NCI-H2029 (cell line): ENCODE results near the gene PALLD.

Source experiments
- DNase-seq: peaks from one replicate; lab custom pipeline; 2025; lab: John Stamatoyannopoulos, UW

The PALLD gene

DNA sequence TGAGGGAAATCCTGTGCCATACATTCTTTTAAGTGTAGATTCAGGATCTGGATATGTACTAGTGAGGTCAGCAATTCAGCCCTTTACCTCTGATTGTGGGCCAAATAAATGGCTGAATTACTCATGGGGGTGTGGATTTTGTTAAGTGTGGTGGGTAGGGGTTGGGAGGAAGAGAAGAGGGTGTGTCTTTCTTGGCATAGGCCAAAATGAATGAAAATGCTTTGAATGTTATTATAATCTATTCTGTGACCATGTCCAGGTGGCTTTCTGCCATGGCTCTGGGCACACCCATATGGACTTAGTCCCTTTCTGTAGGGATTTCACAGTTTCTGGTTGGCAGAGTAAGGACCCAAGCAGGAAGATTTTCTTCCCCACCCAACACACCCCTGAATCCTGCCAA, 268.9 kb downstream of the PALLD start:
- no peak for DNase-seq

DNA sequence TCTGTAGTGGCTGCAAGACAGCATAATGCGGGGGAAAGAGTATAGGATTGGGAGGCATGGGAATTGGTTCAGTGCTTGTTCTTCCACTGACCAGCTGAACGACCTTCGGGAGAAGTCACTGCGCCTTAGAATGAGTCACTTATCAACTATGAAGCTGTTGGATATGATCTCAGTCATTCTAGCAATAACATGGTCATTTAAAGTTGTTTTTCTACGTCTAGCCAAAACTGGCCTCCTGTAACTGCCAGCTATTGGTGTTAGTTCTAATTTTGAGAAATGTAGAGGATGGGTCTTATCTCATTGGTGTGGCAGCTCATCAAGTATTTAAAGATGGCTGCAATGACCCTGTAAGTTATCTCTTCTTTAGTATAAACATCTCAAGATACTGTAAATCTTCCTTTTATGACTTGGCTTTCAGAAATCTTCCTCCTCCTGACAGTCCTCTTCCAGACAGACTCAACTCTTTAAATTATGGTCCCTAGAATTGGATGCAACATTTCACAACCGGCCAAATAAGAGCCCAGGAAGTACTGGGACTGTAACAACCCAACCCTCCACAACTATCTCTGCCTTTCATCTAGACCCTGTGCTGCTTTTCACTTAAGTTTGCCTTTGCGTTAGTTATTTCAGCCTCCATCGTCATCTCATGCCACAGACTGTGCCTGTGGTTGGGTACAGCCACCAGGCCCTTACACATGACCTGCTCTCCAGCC, 269.9 kb downstream of the PALLD start:
- DNase-seq: no peak

DNA sequence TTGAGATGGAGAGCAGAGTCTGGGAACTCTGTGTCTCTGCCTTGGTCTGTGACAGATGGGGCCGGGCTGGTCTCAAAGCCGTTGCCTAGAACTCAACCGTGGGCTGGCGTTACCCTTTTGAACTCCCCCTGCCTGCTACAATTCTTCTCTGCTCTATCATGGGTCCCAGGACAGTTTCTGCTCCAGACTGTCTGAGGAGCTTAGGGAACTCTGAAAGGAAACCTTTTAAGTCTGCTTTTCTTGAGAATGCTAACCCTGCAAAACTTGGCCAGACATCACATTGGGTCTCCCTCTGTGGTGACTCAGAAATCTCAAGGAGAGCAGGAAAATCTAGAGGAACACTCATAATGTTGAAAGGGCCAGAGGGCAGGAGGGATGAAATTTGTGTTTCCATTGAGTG, 272.6 kb downstream of the PALLD start:
- no peak for DNase-seq

DNA sequence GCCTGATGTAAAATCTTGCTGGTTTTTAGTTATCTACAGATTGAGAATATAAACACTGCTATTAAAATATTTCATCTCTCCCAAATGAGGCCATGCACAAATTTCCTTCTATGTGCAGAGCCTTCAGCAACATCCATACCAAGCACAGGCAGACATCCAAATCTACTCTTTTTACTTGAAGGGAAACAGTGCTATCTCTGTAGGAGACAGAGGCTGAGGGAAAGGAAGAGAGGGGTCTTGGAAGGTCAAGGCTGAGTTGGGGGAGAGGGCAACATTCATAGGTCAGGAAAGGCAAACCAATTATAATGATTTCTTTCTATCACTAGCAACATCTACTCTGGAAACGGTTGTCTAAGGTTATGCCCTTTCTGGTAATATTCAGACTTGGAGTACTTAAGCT, 273.0 kb downstream of the PALLD start:
- DNase-seq: no peak

DNA sequence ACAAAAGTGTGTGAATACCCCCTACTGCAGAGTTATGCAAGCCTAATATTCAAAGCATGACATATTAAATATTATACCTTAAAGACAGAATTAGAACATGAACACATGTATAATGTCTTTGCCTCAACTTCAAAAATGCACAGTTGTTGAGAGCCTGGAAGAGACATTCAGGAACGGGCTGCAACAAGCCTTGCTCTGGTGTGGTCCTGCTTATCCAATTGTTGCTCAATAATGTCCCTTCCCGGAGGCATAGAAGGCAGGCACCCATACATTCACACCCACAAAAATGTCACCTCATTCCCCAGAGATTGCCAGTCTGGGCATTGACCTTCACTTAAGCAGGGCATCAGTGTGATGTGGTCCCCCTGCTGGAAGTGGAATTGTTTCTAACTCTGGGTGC, 274.4 kb downstream of the PALLD start:
- no peak for DNase-seq

DNA sequence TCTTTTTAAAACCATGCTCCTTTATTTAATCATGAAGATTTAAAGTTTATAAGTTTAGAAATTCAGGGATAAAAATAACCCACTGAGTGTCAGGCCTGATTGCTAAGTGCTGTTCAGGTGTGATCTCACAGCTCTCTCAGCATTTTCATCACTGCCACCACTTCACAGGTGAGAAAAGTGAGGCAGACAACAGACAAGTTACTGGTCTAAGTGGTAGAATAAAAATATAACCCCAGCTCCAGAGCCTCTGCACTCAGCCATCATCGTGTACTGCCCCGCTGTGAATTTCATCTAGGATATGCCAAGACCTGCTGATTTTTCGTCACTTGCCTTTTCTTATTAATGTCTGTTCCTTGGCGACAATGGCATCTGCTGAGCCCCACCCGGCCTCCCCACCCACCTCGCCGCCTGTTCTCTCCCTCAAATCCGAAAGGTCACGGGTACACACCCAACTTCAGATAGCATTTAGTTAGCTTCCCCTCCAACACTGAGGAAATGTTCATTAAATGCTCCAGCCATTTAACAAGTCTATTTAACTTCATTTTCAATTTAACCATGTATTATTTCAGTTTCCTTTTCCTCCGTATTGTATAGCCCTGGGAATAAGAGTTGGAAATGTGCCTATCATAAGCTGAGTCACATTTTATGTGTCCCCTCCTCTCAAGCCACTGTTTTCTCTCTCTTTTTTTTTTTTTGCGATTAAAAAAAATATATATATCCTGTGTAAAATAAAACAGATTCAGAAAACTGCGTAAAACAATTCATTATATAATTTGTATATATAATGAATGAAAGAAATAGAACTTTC, 276.7 kb downstream of the PALLD start:
- no peak for DNase-seq

DNA sequence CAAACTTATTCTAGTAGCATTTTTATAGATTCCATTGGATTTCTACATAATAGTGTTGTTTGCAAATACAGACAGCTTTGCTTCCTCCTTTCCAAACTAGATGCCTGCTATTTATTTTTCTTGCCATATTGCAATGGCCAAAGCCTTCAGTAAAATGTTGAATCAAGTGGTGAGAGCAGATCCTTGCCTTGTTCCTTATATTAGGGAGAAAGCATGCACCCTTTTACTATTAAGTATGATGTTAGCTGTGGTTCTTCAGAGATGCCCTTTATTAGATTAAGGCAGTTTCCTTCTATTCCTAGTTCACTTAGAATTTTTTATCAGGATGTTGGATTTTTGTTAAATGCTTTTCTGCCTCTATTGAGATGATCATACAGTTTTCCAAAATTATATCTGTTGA, 279.5 kb downstream of the PALLD start:
- DNase-seq: no peak

DNA sequence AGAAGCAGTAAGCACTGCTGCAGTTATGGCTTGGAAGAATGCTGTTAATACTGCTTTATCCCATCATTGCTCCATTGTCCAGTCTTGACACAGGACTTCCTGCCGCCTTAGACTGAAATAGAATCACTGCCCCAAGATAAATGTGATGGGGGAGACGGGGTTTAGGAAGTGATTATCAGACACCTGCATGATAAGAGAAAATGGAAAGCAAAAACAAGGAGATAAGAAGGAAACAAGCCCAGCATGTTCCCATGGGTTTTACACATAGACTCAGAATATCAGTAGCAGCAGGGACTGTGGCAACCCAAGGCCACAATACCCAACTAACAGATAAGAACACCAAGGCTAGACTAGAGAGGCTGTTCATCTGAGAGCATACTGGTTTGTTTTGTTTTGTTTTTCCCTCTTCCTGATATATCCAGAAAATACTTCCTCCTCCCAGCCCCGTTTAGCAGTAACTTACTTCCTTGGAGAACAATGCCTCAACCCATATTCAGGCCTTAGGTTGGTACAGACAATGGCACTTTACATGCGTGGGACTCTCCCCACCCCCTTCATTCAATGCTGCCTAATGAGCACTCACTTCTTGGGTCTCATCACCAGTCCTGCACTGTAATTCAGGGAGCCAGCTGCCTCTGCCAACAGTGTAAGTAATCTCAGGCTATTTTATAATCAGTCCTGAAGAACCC, 280.6 kb downstream of the PALLD start:
- no peak for DNase-seq

DNA sequence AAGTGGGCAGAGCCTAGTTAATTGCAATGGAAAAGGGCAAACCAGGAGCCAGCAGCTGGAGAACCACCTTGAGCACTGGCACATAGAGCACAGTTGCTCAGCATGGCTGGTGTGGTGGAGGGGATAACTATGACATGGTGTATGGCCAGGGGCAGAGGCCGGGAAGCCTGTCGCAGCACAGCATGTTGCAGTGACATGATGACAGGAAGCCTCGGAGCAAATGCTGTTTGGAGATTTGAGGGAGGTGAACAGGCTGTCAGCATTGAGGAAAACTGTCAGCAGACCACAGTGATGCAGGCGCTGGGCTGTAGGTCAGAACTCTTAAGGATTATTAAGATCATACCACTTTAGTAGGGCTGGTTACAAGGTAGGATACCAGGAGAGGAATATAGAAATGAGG, 284.5 kb downstream of the PALLD start:
- no peak for DNase-seq

DNA sequence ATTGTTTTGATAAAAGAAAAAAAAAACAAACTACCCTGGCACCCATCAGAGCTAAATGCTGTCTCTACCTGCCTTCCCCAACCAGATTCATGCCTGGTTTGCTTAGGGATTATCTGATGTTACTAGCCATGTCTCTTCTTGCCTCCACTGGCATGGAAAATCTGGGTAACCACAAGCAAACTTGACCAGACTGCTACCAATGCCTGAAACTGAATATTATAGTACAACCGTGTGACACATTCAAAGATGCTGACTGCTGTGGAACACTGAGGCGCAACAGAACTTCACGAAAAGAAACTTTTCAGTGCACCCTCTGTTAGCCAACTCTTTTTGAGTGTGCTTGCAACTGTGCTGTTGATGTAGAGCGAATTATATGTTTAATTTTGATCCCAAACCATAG, 285.1 kb downstream of the PALLD start:
- DNase-seq: no peak

DNA sequence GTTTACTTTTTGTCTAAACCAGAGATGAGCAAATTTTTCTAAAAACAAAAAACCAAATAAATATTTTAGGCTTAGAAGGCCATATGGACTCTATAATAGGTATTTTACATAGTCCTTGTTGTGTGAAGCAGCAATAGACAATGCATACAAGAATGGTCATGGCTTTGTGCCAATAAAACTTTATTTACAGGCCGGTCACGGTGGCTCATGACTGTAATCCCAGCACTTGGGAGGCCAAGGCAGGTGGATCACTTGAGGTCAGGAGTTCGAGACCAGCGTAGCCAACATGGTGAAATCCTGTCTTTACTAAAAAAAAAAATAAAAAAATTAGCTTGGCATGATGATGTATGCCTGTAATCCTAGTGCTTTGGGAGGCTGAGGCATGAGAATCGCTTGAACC, 285.6 kb downstream of the PALLD start:
- DNase-seq: no peak

DNA sequence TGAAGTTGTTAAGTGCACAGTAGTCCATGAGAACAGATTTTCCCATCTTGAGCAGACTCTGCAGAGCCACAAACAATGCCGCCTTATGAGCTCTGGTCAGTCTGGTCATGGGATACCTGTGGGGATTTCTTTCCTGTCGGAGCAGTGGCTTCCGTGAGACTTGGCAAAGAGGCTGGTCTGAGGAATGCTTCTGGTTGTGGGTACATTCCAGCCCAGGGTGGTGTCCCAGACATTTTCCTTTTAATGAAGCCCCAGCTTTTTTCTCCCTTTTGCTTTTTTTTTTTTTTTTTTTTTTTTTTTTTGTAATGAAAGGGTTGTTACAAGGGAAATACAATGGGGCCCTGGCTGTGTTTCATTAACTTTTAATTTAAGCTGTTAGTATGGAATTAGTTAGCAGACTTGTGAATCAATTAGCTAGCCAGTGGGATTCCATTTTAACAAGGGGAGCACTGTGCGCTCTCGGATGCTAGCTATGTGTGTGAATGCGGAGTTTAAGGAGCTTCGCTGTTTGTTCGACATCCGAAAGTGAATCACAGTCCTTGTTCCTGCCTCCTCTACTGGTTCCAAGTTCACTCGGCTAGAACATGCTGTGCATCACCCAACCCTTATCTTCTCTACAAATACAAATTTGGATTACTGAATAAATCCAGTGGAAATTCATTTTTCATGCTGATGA, 288.1 kb downstream of the PALLD start:
- no peak for DNase-seq

DNA sequence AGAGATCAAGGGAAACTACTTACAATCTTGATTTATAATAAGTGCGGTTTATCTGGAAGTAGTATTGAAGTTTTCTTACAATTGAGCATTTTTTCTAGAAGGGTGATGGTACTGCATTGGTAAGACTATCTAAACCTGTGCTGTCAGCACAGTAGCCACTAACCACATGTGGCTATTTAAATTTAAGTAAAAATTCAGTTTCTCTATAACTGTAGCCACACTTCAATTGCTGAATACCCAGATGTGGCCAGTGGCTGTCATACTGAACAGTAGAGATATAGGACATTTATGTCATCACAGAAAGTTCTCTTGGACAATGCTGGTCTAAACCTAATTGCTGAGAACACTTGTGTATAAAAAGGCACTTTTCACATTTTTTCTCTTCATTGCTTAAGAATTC, 290.5 kb downstream of the PALLD start:
- DNase-seq: no peak

DNA sequence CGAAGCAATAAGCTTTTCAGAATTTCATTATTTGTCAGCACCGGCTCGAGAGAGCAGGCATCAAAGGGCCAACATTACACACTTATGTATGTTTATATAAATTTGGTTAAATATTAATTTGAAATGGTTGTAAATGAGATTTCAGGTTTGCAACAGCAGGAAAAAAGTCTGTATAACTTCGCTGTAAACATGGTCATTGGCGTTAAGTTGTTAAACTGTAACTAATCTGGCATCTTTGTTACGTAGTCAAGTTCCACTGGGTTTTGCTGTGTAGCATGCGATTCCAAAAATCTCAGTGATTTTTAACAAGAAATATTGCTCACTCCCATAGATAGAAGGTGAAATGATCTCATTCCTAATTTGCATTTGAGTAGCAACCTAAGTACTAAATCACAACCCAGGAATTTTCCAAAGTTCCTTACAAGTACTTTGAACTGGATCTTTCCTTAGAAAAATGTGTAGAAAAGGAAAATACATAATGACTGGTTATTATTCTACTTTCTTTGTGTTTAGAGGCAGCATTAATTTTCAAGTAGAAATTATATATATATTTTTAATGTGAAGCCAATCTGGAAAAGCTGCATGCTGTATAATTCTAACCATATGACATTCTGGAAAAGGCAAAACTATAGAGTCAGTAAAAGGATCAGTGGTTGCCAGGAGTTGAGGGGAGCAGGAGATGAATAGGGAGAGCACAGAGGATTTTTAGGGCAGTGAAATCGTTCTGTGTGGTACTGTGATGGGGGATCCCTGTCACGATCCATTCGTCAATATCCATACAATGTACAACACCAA, 291.1 kb downstream of the PALLD start:
- DNase-seq: no peak

DNA sequence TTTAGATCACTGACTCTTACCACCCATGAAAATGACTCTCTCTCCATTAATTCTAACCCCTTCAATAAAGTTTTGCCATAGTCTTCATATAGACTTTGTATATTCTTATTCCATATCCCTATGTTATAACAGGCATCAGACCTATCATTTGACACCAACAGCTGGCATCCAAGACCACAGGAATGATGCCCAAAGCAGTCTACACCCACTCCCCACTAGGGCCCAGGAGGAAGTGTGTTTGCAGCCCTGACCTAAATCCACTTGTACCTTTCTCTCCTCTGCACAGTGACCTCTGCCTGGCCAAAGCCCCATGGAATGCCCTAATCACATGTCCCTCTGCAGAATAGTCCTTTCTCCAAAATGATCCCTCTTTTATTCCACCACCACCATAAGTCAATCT, 294.0 kb downstream of the PALLD start:
- DNase-seq: no peak

DNA sequence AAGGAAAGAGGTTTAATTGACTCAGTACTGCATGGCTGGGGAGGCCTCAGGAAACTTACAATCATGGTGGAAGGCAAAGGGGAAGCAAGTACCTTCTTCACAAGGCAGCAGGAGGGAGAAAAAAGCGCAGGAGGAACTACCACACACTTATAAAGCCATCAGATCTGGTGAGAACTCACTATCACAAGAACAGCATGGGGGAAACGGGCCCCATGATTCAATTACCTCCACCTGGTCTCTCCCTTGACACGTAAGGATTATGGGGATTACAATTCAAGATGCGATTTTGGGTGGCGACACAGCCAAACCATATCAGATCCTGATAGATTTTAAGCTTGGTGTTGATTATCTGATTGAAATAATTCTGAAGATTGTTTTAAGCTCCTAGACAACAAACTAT, 294.5 kb downstream of the PALLD start:
- no peak for DNase-seq

DNA sequence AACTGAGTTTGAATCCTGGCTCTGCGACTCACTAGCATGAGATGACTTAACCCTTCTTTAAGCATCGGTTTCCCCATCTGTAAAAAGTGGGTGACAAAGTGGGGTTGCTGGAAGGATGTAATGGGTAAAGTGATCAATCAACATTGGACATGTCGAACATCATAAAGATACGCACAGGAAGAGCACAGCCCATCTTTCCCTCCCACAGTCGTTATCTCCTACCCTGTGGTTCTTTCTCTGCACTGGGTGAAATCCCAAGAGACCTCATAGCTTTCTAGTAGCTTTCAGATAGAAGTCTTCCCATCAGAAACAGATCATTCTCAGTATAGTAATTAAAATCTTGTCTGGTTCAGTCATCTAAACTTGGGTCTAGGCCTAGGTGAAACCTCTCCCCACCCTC, 296.7 kb downstream of the PALLD start:
- no peak for DNase-seq

DNA sequence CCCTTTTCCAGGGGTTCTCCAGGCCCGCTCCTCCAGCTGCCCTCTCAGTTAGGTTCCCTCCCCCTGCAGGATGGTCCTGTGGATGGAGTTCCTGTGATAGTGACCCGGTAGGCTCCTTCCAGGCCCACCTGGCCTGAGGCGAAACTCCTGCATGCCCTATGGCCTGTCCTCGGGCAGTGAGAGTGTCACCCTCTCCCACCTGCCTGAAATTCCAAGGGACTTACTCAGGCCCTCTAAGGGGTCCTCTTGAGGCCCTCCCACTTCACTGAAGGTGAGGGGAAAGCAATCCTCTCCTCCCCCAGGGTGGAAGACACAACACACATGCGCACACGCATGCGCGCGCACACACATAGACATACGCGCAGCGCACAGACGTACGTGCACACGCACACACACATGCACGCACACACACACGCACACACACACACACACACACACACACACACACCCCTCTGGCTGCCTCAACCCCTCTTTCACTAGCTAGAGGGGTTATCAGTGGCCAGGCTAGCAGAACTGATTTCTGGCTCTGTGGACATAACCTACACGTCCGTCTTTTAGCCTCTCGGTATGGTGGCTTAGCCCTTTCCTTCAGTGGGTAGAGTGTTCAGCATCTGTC, 297.3 kb downstream of the PALLD start:
- DNase-seq: no peak

DNA sequence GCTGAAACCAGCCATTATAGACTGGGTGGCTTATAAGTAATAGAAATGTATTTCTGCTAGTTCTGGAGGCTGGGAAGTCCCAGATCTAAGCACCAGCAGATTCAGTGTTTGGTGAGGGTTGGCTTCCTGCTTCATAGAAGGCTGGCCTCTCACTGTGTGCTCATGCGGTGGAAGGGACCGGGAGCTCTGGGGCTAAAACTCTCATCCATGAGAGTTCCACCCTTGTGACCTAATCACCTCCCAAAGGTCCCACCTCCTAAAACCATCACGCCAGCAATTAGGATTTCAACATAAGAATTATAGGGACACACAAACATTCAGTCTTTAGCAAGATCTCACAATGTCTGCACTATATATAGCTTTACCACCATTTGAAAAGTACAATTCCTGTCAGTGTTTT, 298.0 kb downstream of the PALLD start:
- no peak for DNase-seq

DNA sequence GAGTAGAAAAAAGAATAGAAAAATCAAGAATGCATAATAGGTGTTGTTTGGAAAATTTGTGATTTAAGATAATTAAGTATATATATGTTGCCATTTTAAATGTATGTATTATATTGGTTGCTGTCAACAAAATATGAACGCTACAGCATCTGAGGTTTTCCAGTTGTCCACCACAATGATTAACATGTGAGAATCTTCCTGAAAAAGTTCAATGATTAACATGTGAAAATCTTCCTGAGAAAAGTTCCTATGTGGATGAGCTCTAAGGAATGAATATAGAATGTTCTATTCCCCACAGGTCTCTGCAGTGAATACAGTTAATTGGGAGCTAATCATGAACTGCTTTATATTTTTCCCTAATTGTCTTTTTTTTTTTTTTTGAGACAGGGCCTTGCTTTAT, 298.5 kb downstream of the PALLD start:
- DNase-seq: no peak

DNA sequence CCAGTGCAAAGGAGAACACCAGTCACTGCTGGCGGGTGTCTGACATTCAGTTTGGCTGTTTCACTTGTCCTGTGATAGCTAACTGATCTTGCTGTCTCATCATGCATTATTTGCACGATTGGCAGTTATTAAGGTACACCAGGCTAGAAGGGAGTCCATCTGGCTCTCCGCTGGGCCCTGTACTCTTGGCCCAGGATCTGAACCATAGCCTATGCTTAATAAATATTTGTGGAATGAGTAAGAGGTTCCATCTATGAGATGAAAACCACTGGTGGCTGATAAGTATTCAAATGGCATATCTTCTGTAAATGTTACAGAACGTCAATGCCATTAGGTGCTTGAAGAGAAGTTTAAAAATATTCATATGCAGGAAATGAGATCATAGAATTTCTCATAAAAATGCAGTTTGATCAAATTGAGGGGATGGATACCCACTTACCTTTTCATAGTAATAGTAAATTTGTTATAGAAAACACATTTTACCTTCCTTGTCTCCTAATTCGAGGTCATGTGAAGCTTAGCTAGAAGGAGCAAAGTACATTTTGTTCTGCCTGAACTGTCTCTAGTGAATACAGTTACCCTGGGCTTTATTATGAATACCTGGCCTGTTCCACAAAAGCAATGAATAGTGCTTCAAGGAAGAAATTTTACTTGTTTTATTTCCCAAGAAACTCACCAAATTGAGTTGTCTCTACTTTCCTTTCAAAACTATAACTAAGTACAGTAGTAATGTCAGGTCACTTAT, 299.7 kb downstream of the PALLD start:
- no peak for DNase-seq
